ENCODE results near the gene ZCCHC7.
"Not testable (repeated sequence)": the region's sequence is repeated elsewhere in the genome, so short reads cannot be mapped to it uniquely, and the experiment has no call there.

Gene ZCCHC7

DNA sequence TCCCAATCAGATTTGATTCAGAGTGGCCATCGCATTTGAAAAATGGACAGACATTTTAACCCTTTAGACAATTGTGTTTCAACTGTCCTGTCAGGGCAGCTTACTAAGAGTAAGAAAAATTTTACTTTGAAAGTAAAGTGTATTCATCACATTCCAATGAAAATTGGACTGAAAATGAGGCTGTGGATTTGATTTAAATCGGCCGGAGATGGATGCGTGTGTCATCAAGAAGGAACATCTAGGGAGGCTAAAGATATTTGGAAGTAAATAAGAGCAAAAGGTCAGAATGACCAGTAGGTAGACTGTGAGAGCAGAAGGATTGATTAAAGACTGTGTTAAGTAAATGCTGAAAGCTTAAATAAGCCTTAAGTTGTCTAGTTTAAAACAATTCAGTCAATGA is 1.5 kb downstream of the ZCCHC7 start:
- no peak for DNase-seq

DNA sequence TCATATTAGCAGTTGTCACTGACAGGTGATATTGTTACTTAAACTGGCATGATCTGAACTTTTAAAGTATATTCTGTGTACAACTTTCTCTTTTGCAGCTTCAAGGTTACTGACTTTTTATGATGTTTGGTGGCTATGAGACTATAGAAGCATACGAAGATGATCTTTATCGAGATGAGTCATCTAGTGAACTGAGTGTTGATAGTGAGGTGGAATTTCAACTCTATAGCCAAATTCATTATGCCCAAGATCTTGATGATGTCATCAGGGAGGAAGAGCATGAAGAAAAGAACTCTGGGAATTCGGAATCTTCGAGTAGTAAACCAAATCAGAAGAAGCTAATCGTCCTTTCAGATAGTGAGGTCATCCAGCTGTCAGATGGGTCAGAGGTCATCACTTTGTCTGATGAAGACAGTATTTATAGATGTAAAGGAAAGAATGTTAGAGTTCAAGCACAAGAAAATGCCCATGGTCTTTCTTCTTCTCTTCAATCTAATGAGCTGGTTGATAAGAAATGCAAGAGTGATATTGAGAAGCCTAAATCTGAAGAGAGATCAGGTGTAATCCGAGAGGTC is 5.9 kb downstream of the ZCCHC7 start:
- DNase-seq = no peak

GRCh38 chr9:37127018-37127417 is 6.6 kb downstream of the ZCCHC7 start:
- no peak for DNase-seq

GRCh38 chr9:37128051-37128450 is 7.7 kb downstream of the ZCCHC7 start:
- DNase-seq = no peak

DNA sequence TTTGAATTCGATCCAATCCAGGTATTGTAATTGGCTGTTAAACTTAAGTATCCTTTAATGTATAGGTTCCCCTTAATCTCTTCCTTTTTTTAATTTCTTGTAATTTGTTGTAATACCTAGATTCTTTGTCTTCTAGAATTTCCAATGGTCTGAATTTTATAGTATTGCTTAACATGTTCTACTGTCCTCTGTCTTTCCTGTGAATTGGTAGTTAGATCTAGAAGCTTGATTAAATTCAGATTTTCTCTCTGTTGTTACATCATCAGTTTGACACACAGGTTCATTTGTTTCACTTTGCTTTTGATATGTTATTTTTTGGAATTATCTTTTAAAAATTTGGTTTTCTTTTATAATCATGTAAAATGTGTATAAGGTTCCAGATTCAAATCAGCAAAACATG is 13.8 kb downstream of the ZCCHC7 start:
- DNase-seq = no peak

GRCh38 chr9:37141015-37141414 is 20.6 kb downstream of the ZCCHC7 start:
- DNase-seq = no peak

DNA sequence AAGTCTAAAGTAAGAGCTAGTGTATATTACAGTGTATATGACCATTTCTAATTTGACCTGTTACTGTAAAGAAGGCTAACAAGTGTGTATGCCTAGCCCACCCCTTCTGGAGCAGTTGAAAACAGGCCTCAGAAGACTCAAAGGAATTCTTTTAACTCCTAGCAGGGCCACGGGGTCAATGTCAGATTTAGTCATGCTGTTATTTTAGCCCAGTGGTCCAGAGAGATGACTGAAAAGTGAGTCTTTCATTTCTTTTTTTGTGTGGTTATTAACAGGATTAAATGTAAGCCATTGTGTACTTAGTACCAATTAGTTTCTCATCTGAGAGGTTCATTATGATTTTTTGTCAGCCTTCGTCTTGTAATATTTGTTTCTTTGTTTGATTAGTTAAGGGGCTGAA is 24.4 kb downstream of the ZCCHC7 start:
- DNase-seq = no peak

DNA sequence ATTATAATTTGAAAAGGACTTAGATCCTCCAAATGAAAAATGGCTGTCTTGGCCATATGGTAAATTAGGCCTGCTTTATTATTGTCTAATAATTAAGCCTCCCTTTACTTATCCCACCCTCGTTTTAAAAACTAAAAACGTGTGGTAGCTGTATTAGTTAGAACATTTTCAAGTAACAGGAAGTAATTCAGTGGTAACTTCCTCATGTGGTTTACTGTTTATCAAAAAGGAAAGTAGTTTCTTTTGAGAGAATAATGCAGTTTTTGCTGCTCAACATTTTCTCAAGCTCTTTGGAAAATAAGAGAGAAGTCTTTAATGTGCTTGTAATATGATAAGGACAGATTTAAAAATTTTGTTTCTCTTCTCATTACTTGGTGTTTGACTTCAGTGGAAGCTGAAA is 26.0 kb downstream of the ZCCHC7 start:
- DNase-seq = no peak

- no peak for DNase-seq
Observed at GRCh38 chr9:37148181-37148580, 27.8 kb downstream of the ZCCHC7 start.

DNA sequence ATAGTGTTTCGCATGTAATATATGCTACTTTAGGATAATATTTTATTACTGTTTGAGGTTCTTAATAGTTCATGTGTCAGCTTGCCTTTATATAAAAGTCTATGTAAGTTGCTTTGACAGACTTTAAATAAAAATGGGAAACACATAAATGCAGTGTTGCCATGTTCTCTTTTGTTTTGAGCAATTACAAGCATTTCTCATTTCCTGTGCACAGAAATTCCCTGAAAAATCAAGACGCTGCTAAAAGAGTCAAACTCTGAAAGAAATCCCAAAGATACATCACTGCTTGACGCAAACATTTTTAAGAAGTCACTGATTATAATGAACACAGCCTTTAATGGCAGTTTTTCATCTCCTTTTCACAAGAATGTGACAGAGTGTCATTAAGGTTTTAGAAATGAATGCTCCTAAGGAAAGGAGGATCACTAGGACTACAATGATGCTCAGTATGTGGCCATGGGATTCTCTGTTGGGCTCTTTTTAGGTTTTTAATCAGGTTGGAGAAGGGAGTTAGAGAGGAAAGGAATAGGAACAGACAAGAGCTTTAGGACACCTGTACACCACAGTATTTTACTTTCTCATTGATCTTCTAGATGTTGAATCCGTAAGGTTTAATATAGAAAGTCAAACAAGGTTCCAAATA is 29.4 kb downstream of the ZCCHC7 start:
- no peak for DNase-seq

DNA sequence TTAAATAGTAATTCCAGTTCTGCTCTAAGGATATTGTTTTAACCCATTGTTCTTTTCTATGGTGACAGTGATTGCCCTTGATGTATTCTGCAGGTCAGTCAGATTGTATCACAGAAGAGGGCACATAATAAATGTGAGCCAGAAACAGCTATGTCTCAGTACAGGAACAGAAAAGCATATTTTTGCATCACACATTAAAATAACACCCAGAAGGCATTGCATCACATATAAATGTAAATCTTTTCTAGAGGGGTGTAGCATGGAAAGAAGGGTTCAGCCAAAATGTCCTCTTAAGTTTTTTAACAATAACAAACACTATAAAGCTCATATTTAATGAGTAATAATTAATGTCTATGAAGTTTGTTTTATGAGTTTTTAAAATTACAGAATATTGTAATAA is 30.0 kb downstream of the ZCCHC7 start:
- DNase-seq = no peak

GRCh38 chr9:37151812-37152211 is 31.4 kb downstream of the ZCCHC7 start:
- no peak for DNase-seq

DNA sequence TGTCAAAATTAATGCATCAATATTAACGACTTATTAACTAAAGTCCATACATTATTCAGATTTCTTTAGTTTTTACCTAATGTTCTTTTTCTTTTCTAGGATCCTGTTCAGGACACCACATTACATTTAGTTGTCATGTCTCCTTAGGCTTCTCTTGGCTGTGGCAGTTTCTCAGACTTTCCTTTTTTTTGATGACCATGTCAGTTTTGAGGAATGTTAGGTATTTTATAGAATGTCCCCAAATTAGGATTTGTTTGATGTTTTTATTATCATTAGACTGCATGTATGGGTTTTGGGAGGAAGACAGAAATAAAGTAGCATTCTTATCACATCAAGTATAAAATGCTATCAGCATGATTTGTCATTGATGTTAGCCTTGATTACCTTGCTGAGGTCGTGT is 32.0 kb downstream of the ZCCHC7 start:
- DNase-seq = no peak

- no peak for DNase-seq
Observed at GRCh38 chr9:37155601-37156000, 35.2 kb downstream of the ZCCHC7 start.

DNA sequence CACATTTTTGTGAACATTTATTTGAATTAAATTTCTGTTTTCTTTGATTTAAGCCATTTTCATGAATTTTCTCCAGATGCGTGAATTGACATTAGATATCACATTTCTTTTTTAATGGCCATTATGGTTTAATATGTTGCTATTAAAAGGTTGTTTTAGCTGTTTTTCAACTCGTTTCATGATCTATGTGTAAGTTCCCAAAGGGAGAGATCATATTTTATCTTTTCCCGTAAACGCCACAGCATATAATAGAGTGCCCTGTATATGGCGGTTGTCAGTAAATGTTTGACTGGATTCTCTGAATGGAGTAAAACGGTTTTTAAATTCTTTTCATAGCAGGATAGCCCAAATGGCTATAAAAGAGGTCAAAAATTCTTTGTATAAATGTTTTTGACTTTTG is 35.8 kb downstream of the ZCCHC7 start:
- DNase-seq = no peak

DNA sequence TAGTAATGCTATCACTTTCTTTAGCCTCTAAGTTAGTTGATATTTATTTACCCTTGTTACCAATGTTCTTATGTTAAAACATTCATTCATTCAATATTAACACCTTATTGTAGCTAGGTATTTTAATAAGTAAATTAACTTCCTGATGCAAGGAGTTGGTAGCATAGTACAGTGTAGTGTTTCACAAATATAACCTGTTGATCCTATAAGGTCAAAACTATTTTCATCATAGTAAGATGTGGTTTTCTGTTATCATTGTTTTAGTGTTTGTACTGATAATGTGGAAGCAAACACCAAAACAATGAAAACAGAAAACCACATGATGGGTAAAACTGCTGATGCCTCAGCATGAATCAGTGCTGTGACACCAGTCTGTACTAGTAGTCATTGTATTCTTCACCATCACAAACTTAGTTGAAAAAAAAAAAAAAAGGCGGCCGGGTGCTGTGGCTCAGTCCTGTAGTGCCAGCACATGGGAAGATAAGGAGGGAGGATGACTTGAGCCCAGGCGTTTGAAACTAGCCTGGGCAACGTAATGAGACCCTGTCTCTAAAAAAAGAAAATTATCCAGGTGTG is 36.5 kb downstream of the ZCCHC7 start:
- DNase-seq = no peak

GRCh38 chr9:37157726-37158377 is 37.5 kb downstream of the ZCCHC7 start:
- no peak for DNase-seq

GRCh38 chr9:37163299-37163698 is 42.9 kb downstream of the ZCCHC7 start:
- DNase-seq = no peak

GRCh38 chr9:37164335-37164734 is 44.0 kb downstream of the ZCCHC7 start:
- not testable (repeated sequence) for DNase-seq

DNA sequence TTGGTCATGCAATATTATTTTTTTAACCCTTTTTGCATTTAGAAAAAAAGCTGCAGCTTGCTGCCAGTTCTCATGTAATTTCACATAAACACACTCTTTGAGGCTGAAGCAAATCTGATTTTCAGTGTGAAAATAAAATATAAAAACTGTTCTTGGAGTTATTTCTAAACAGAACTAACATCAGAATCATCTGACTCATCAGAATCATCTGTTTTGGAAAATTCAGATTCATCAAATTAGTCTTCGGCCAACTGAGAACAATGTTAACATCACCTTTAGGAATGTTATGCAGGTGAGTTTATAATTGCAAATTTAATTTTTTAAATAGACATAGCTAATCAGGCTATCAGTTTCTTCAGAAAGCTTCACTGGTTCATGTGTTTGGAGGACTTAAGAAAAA is 45.3 kb downstream of the ZCCHC7 start:
- DNase-seq = no peak

GRCh38 chr9:37167456-37168047 is 47.2 kb downstream of the ZCCHC7 start:
- DNase-seq = no peak

- no peak for DNase-seq
Observed at GRCh38 chr9:37172557-37172956, 52.2 kb downstream of the ZCCHC7 start.

DNA sequence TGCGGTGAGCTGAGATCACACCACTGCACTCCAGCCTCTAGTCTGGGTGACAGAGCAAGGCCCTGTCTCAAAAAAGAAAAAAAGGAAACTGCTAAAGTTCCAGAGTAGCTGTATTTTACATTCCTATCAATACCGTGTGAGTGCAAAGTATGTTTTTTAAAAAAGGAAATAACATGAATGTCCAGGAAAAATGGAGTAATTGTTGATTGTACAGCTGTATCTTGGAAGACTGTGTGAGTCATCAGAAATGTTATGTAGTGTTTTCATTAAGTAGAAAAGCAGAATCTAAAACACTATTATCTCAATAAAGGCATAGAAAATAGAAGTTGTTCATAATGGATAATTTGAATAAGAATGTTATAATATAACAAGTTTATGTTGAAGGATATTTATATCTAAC is 53.9 kb downstream of the ZCCHC7 start:
- no peak for DNase-seq

DNA sequence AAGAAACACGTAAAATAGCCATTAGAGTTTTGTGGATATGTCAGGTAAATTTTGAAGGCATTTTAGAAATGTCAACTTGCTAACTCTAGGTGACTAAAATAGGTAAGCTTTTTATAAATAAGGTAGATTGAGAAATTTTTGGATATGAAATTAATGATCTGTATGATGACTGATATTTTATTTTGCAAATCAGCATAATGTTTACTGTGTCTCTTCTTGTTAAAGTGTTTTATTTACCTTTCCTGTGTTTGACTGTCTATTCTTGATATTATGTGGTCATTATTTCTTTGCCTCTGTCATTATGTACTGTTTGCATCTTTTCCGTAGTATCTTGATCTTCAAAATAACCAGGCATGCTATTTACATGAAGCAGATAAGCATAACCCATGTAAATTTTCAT is 58.4 kb downstream of the ZCCHC7 start:
- DNase-seq = no peak
